Suprapubic skin (tissue), 3 donors: ENCODE data around the gene HLA-DOB.

Source experiments
- CTCF ChIP-seq, 2 donors: fragments of 200-600 bp in 1 of 2; fragments of 450-650 bp in 1 of 2; sonication (generic) in 1 of 2; IDR thresholded peaks; one replicate each; pipeline ENCODE4 v1.5.1; 2016 to 2019; ENCODE audit warnings: antibody characterized with exemption in 2 of 2, mild to moderate bottlenecking in 1 of 2, moderate library complexity in 1 of 2
- POLR2AphosphoS5 ChIP-seq, 3 donors: sonication (generic); formaldehyde crosslinking; IDR thresholded peaks; one replicate each; pipeline ENCODE4 v1.6.1; 2017; ENCODE audit warnings: antibody characterized with exemption in 3 of 3

GRCh38 chr6:32785781-32786533, 30.8 kb downstream of the HLA-DOB start:
- peak; percentile 51 to 59 for TF ChIP-seq CTCF (IDR thresholded peaks at IDR 0.05)
- TF ChIP-seq POLR2AphosphoS5 (IDR thresholded peaks at IDR 0.05): no peak
